Prostate gland (tissue), 2 donors: ENCODE measurements around the gene FAM241B.

Source experiments
- CTCF ChIP-seq, 4 experiments: fragments of 200-600 bp in 2 of 4; fragments of 450-650 bp in 2 of 4; sonication (generic) in 2 of 4; IDR thresholded peaks; 1 replicate in 3 of 4; 2 replicates in 1 of 4; pipeline ENCODE4 v1.5.1; 2016 to 2019; ENCODE audit warnings: antibody characterized with exemption in 4 of 4, mild to moderate bottlenecking in 2 of 4, moderate library complexity in 2 of 4
- POLR2A ChIP-seq: fragments of 450-650 bp; IDR thresholded peaks from one replicate; pipeline ENCODE4 v1.6.1; 2016; ENCODE audit warnings: antibody characterized with exemption, mild to moderate bottlenecking
- POLR2AphosphoS5 ChIP-seq: sonication (generic); formaldehyde crosslinking; IDR thresholded peaks from one replicate; pipeline ENCODE4 v1.6.1; 2017; ENCODE audit warnings: antibody characterized with exemption

GRCh38 chr10:69663369-69663947, 33.4 kb downstream of the FAM241B start:
- TF ChIP-seq CTCF (IDR thresholded peaks at IDR 0.05) (no peak), POLR2A (no peak), POLR2AphosphoS5 (no peak)
